ENCODE measurements around the gene RAET1L. TPM values are rescaled to one million over a fixed set of nuclear protein-coding genes. Genes with fewer than 3 reads are reported as not detected.
"Not testable (repeated sequence)": the region's sequence is repeated elsewhere in the genome, so short reads cannot be mapped to it uniquely, and the experiment has no call there.

The RAET1L gene
- total RNA-seq, 1 donor from 2014 or later, result not detected

GRCh38 chr6:150027806-150028565, 2.7 kb upstream of the RAET1L start:
- Histone ChIP-seq H3K4me3 (no peak overlapping the region), H3K27me3 (peaks cover 40% of the 10 kb centered on the region), H3K27ac (no peak overlapping the region), H3K36me3 (no peaks in the 10 kb centered on the region), H3K4me1 (peaks cover 10% of the 10 kb centered on the region), H3K9me3 (no peaks in the 10 kb centered on the region)
- intact Hi-C loops (cut with DNase I), result no loop called here
- no peak for TF ChIP-seq CTCF (IDR thresholded peaks at IDR 0.05)
- ATAC-seq (no peak), DNase-seq (no peak)

- DNase-seq (no peak), ATAC-seq (no peak)
- no peaks in the 10 kb centered on the region for H3K9me3 ChIP-seq
- no peak overlapping the region for H3K27ac ChIP-seq
- no peaks in the 10 kb centered on the region for H3K36me3 ChIP-seq
- peaks cover 40% of the 10 kb centered on the region for H3K27me3 ChIP-seq
- peaks cover 10% of the 10 kb centered on the region for H3K4me1 ChIP-seq
- intact Hi-C loops (cut with DNase I), result no loop called here
- no peak for TF ChIP-seq CTCF (IDR thresholded peaks at IDR 0.05)
- H3K4me3 ChIP-seq, result no peak overlapping the region
Observed at GRCh38 chr6:150026976-150027805, 1.9 kb upstream of the RAET1L start.

- Histone ChIP-seq H3K4me1 (peaks cover 10% of the 10 kb centered on the region), H3K27ac (no peak overlapping the region), H3K4me3 (no peak overlapping the region), H3K27me3 (peaks cover 40% of the 10 kb centered on the region), H3K9me3 (no peaks in the 10 kb centered on the region), H3K36me3 (no peaks in the 10 kb centered on the region)
- DNase-seq (no peak), ATAC-seq (no peak)
- TF ChIP-seq CTCF (IDR thresholded peaks at IDR 0.05), result no peak
- intact Hi-C loops (cut with DNase I), result no loop called here
Observed at GRCh38 chr6:150024646-150025155, 631 bp downstream of the RAET1L start.

- H3K9me3 ChIP-seq; H3K27ac ChIP-seq; ATAC-seq; H3K4me3 ChIP-seq; H3K36me3 ChIP-seq; DNase-seq; intact Hi-C loops (cut with DNase I): not testable (repeated sequence)
- H3K27me3 ChIP-seq, result peaks cover 44% of the 10 kb centered on the region
- H3K4me1 ChIP-seq, result peaks cover 10% of the 10 kb centered on the region
Observed at GRCh38 chr6:150024021-150024420, 1.3 kb downstream of the RAET1L start.

- H3K9me3 ChIP-seq; H3K36me3 ChIP-seq; H3K4me3 ChIP-seq; intact Hi-C loops (cut with DNase I); H3K27ac ChIP-seq; DNase-seq; ATAC-seq: not testable (repeated sequence)
- Histone ChIP-seq H3K27me3 (peaks cover 54% of the 10 kb centered on the region), H3K4me1 (peaks cover 10% of the 10 kb centered on the region)
Observed at GRCh38 chr6:150021870-150022269, 3.5 kb downstream of the RAET1L start.

- no peaks in the 10 kb centered on the region for H3K4me1 ChIP-seq
- H3K9me3 ChIP-seq, result no peaks in the 10 kb centered on the region
- no peak for ATAC-seq
- TF ChIP-seq CTCF (IDR thresholded peaks at IDR 0.05), result no peak
- peaks cover 48% of the 10 kb centered on the region for H3K27me3 ChIP-seq
- H3K4me3 ChIP-seq, result no peak overlapping the region
- DNase-seq, result no peak
- no peaks in the 10 kb centered on the region for H3K36me3 ChIP-seq
- intact Hi-C loops (cut with DNase I), result loop anchor here (5.0 kb wide), 1 partner anchor 82 kb away; no protein-coding TSS in a partner anchor
- no peak overlapping the region for H3K27ac ChIP-seq
Observed at GRCh38 chr6:150018846-150019580, 6.3 kb downstream of the RAET1L start.

- DNase-seq, H3K27ac ChIP-seq, H3K4me1 ChIP-seq, ATAC-seq, H3K9me3 ChIP-seq, H3K4me3 ChIP-seq, H3K36me3 ChIP-seq: not testable (repeated sequence)
- intact Hi-C loops (cut with DNase I), result loop anchor here (5.0 kb wide), 1 partner anchor 80 kb away; no protein-coding TSS in a partner anchor
- H3K27me3 ChIP-seq, result peaks cover 50% of the 10 kb centered on the region
Observed at GRCh38 chr6:150017186-150017521, 8.2 kb downstream of the RAET1L start.
